Endothelial cell of umbilical vein (primary cell): Measurements from ENCODE around the gene ABCC2.

Experiments used
- EZH2 ChIP-seq: IDR thresholded peaks from 2 replicates; pipeline ENCODE4 v1.6.1; 2012; ENCODE audit warnings: borderline replicate concordance, low read depth, mild to moderate bottlenecking, moderate library complexity, low read length, inconsistent platforms; ENCODE audit not compliant: severe bottlenecking
- GATA2 ChIP-seq: IDR thresholded peaks from 2 replicates; pipeline ENCODE4 v1.7.0; 2011; ENCODE audit warnings: low read depth, mild to moderate bottlenecking, moderate library complexity, mixed read lengths, low read length; ENCODE audit not compliant: insufficient read length, insufficient read depth
- POLR2A ChIP-seq: IDR thresholded peaks from 2 replicates; pipeline ENCODE4 v1.6.1; 2012; ENCODE audit warnings: low read depth, mild to moderate bottlenecking, control low read depth, low read length
- POLR2AphosphoS5 ChIP-seq: IDR thresholded peaks from 2 replicates; pipeline ENCODE4 v1.6.1; 2012; ENCODE audit warnings: low read depth, mild to moderate bottlenecking, control low read depth, low read length, moderate library complexity; ENCODE audit not compliant: insufficient read depth
- TF ChIP-seq, protein P1 (sequence below), 2 donors: IDR thresholded peaks; 1 replicate in 1 of 2; 2 replicates in 1 of 2; pipeline ENCODE4 v1.5.1; 2011; ENCODE audit warnings: low read length in 2 of 2, mild to moderate bottlenecking in 2 of 2, moderate library complexity in 2 of 2, control low read depth in 1 of 2, inconsistent platforms in 1 of 2, low read depth in 1 of 2; ENCODE audit not compliant: insufficient read depth in 1 of 2; ENCODE audit errors: extremely low read depth in 1 of 2
- TF ChIP-seq, protein P2 (sequence below): IDR thresholded peaks from 2 replicates; pipeline ENCODE4 v1.6.1; 2011; ENCODE audit not compliant: insufficient read depth, insufficient read length

DNA sequence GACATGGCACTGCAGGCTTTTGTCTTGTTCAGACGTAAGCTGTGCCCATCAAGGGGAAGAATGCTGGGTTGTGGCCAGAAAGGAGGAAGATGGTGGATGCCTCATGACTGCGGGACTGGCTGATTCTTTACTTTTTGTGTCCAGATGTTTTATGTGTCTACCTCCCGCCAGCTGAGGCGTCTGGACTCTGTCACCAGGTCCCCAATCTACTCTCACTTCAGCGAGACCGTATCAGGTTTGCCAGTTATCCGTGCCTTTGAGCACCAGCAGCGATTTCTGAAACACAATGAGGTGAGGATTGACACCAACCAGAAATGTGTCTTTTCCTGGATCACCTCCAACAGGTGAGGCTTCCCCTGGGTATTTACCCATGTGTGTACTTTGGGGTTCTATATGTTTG, 53.5 kb downstream of the ABCC2 start:
- TF ChIP-seq, protein P1, sequence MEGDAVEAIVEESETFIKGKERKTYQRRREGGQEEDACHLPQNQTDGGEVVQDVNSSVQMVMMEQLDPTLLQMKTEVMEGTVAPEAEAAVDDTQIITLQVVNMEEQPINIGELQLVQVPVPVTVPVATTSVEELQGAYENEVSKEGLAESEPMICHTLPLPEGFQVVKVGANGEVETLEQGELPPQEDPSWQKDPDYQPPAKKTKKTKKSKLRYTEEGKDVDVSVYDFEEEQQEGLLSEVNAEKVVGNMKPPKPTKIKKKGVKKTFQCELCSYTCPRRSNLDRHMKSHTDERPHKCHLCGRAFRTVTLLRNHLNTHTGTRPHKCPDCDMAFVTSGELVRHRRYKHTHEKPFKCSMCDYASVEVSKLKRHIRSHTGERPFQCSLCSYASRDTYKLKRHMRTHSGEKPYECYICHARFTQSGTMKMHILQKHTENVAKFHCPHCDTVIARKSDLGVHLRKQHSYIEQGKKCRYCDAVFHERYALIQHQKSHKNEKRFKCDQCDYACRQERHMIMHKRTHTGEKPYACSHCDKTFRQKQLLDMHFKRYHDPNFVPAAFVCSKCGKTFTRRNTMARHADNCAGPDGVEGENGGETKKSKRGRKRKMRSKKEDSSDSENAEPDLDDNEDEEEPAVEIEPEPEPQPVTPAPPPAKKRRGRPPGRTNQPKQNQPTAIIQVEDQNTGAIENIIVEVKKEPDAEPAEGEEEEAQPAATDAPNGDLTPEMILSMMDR (IDR thresholded peaks at IDR 0.05; ENCODE audit: extremely low read depth in 1 of 2, insufficient read depth in 1 of 2, low read depth in 1 of 2, low read length in 2 of 2): no peak
- TF ChIP-seq POLR2AphosphoS5 (no peak), POLR2A (no peak), GATA2 (no peak), EZH2 (no peak)
- TF ChIP-seq, protein P2, sequence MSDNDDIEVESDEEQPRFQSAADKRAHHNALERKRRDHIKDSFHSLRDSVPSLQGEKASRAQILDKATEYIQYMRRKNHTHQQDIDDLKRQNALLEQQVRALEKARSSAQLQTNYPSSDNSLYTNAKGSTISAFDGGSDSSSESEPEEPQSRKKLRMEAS: no peak
